GM23248 (cell line): ENCODE measurements around the gene GABPB1. TPM values are rescaled to one million over a fixed set of nuclear protein-coding genes. Genes with fewer than 3 reads are reported as not detected.

ENCODE experiments used
- DNase-seq: peaks from one replicate; pipeline ENCODE4 v3.0.0-alpha.2; 2015
- H2AFZ ChIP-seq: fragments of 200-600 bp; sonication (generic); 2 replicates; pipeline ENCODE4 v1.6.1; 2016; ENCODE audit warnings: antibody characterized with exemption
- H3F3A ChIP-seq: fragments of 200-600 bp; sonication (generic); 2 replicates; pipeline ENCODE4 v1.6.1; 2016; ENCODE audit warnings: mild to moderate bottlenecking, antibody characterized with exemption, mixed run types; ENCODE audit not compliant: insufficient read depth
- H3K27ac ChIP-seq: fragments of 200-600 bp; sonication (generic); 2 replicates; pipeline ENCODE4 v1.5.1; 2016; ENCODE audit warnings: mild to moderate bottlenecking
- H3K27me3 ChIP-seq: fragments of 200-600 bp; sonication (generic); replicated peaks from 2 replicates; pipeline ENCODE4 v1.6.1; 2016; ENCODE audit warnings: mild to moderate bottlenecking; ENCODE audit not compliant: insufficient read depth
- H3K36me3 ChIP-seq: fragments of 200-600 bp; sonication (generic); 2 replicates; pipeline ENCODE4 v1.6.1; 2016; ENCODE audit warnings: low read depth, mild to moderate bottlenecking
- H3K4me1 ChIP-seq: fragments of 200-600 bp; sonication (generic); 2 replicates; pipeline ENCODE4 v1.6.1; 2016; ENCODE audit warnings: mild to moderate bottlenecking; ENCODE audit not compliant: insufficient read depth
- H3K4me2 ChIP-seq: fragments of 200-600 bp; sonication (generic); one replicate; pipeline ENCODE4 v1.6.1; 2016; ENCODE audit warnings: mild to moderate bottlenecking; ENCODE audit not compliant: unreplicated experiment
- H3K4me3 ChIP-seq: fragments of 200-600 bp; sonication (generic); 2 replicates; pipeline ENCODE4 v1.5.1; 2016; ENCODE audit warnings: mild to moderate bottlenecking
- H3K79me2 ChIP-seq: fragments of 200-600 bp; sonication (generic); 2 replicates; pipeline ENCODE4 v1.6.1; 2016; ENCODE audit warnings: mild to moderate bottlenecking; ENCODE audit not compliant: insufficient read depth
- H3K9ac ChIP-seq: fragments of 200-600 bp; sonication (generic); 2 replicates; pipeline ENCODE4 v1.6.1; 2016; ENCODE audit warnings: mild to moderate bottlenecking
- H3K9me2 ChIP-seq: fragments of 200-600 bp; sonication (generic); 2 replicates; pipeline ENCODE4 v1.6.1; 2016; ENCODE audit warnings: mixed run types, mild to moderate bottlenecking, moderate library complexity; ENCODE audit not compliant: insufficient read depth
- H3K9me3 ChIP-seq: fragments of 200-600 bp; sonication (generic); one replicate; pipeline ENCODE4 v1.6.1; 2017; ENCODE audit warnings: low read depth
- H4K20me1 ChIP-seq: fragments of 200-600 bp; sonication (generic); 2 replicates; pipeline ENCODE4 v1.6.0; 2016; ENCODE audit not compliant: insufficient read depth
- EZH2 ChIP-seq: fragments of 200-600 bp; sonication (generic); IDR thresholded peaks from 2 replicates; pipeline ENCODE4 v1.6.1; 2018; ENCODE audit warnings: antibody characterized with exemption, mild to moderate bottlenecking; ENCODE audit not compliant: insufficient read depth, poor library complexity, severe bottlenecking
- EZH2phosphoT487 ChIP-seq: fragments of 200-600 bp; sonication (generic); IDR thresholded peaks from 2 replicates; pipeline ENCODE4 v1.6.1; 2018; ENCODE audit warnings: antibody characterized with exemption, moderate library complexity, mild to moderate bottlenecking, low read depth; ENCODE audit not compliant: insufficient read depth
- WGBS, 2 experiments: methylation state at CpG; one replicate each; pipeline ENCODE4 v1.1.6; 2015 to 2017; ENCODE audit warnings: low lambda C conversion rate in 2 of 2, low coverage in 1 of 2; ENCODE audit errors: missing lambda C conversion rate in 2 of 2; 5-methylcytosine and 5-hydroxymethylcytosine counted together
- in situ Hi-C: fragments of 300-500 bp; cut with MboI; formaldehyde crosslinking; loops from 2 replicates; pipeline ENCODE4 v1.15.0; 2020
- polyA plus RNA-seq: library from polyadenylated mRNA; unstranded; fragments of >200 nt; fragmentation: Nextera tagmentation; extraction: Ambion mirVana; gene quantifications from 2 replicates; pipeline ENCODE4 v1.2.1, GENCODE V29; 2016
- total RNA-seq: library from RNA; depleted of rRNA; stranded (reverse); fragments of >200 nt; shearing (Covaris generic); gene quantifications from 2 replicates; pipeline ENCODE4 v1.2.3, GENCODE V29; 2014

Gene GABPB1
- total and polyA plus RNA-seq, 2 experiments from 2014 or later: 22.8 to 32.6 TPM

DNA sequence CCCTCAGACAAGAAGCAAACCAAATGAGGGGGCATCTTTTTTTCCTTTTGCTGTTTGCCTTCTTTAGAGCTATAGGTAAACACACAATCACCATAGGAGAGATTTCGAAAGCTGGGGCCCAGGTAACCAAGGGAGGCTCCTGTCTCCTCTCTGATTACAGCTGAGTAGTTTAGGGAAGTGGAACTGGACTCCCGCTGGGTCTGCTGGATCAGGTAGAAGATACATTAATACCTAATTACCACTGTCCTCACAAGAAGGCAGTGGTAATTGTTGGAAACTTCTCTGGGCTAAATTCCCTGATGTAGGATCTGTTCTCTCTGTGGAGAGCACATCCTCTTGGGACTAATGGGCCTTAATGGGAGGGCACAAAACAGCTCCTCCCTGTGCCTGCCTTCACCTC is 122.2 kb downstream of the GABPB1 start:
- Histone ChIP-seq H3K27ac (no peak overlapping the region), H3K4me1 (no peaks in the 10 kb centered on the region), H3K79me2 (no peaks in the 10 kb centered on the region), H2AFZ (no peak overlapping the region), H3K4me3 (no peak overlapping the region), H4K20me1 (no peaks in the 10 kb centered on the region), H3K27me3 (no peaks in the 10 kb centered on the region), H3K9me3 (no peaks in the 10 kb centered on the region), H3F3A (no peaks in the 10 kb centered on the region), H3K9me2 (no peaks in the 10 kb centered on the region), H3K4me2 (no peak overlapping the region), H3K9ac (no peak overlapping the region), H3K36me3 (no peaks in the 10 kb centered on the region)
- 55 to 59% methylated on average over 2 of the region's 2 CpGs for WGBS, 2 experiments
- TF ChIP-seq EZH2phosphoT487: no peak
- TF ChIP-seq EZH2: no peak
- DNase-seq: no peak
- in situ Hi-C loops: no loop called here

DNA sequence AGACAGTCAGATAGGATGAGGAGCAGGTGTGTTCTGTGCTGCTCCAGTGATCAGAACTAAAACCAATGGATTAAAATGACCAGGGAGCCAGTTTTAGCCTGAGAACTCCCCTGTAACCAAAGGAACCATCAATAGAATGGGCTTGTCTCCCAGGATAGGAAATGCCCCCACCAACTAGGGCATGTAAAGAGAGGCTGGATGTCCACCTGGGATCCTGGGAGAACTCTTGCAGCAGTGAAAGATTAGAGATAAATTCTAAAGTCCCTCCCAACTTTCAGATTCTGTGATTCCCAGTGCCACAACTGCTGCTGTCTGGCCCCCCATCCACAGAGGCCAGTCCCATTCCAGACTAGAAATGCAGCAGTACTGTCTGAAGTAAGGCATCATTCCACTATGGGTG is 123.2 kb downstream of the GABPB1 start:
- Histone ChIP-seq H3K4me3 (no peak overlapping the region), H3K27me3 (no peaks in the 10 kb centered on the region), H2AFZ (no peak overlapping the region), H3K9me2 (no peaks in the 10 kb centered on the region), H3K4me2 (no peak overlapping the region), H3K36me3 (no peaks in the 10 kb centered on the region), H3K79me2 (no peaks in the 10 kb centered on the region), H4K20me1 (no peaks in the 10 kb centered on the region), H3K4me1 (peaks cover 9% of the 10 kb centered on the region), H3K27ac (no peak overlapping the region), H3K9me3 (no peaks in the 10 kb centered on the region), H3K9ac (no peak overlapping the region), H3F3A (peaks cover 6% of the 10 kb centered on the region; the same call in 1 of the 2 replicates)
- in situ Hi-C loops: no loop called here
- no peak for TF ChIP-seq EZH2phosphoT487
- TF ChIP-seq EZH2: no peak
- DNase-seq: no peak

DNA sequence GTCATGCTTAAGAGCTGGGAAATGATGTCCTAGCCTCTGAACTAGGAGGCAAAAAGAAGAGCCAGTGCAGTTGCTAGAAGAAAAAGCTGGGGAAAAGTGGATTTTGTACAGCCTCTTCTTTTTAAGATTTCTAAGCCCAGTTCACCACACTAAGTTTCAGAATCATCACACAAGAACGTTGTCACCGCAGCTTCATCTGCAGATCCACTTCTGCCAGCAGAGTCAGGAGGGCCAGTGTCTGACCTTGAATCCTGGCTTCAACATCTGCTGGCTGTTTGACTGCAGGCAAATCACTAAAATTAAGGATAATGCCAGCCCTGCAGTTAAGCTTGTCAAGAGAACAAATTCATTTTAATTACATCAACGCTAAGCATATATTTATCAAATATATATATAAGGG is 125.7 kb downstream of the GABPB1 start:
- Histone ChIP-seq H3K4me3 (no peak overlapping the region), H3K4me2 (no peak overlapping the region), H3K9ac (no peak overlapping the region), H2AFZ (no peak overlapping the region), H3K4me1 (peaks cover 11% of the 10 kb centered on the region), H3K27ac (no peak overlapping the region), H3K79me2 (no peaks in the 10 kb centered on the region), H3K27me3 (no peaks in the 10 kb centered on the region), H3K9me3 (no peaks in the 10 kb centered on the region), H3F3A (peaks cover 11% of the 10 kb centered on the region; the same call in 1 of the 2 replicates), H3K36me3 (no peaks in the 10 kb centered on the region), H3K9me2 (no peaks in the 10 kb centered on the region), H4K20me1 (no peaks in the 10 kb centered on the region)
- no peak for DNase-seq
- WGBS, 2 experiments: 83 to 84% methylated on average over 3 of the region's 3 CpGs
- no peak for TF ChIP-seq EZH2phosphoT487
- no peak for TF ChIP-seq EZH2
- in situ Hi-C loops: no loop called here

DNA sequence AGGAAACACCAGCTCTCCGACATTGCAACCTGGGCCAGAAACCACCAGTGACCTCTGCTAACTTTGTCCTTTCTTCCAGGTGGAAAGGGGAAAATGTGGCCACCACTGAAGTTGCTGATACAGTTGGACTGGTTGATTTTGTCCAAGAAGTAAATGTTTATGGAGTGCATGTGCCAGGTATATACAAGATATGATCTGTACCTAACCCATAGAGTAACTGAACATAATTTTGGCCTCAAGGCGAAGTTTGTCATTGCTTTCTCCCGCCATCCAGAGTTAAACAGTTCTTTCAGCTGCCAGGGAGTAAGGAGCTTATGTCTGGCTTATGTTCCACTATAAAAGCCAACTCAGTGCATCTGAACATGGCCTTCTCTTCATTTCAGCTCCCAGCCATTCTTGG is 126.1 kb downstream of the GABPB1 start:
- Histone ChIP-seq H2AFZ (no peak overlapping the region), H3K4me2 (no peak overlapping the region), H3K9me2 (no peaks in the 10 kb centered on the region), H3K36me3 (no peaks in the 10 kb centered on the region), H3K27me3 (no peaks in the 10 kb centered on the region), H3F3A (peaks cover 11% of the 10 kb centered on the region; the same call in 1 of the 2 replicates), H3K27ac (no peak overlapping the region), H3K9ac (no peak overlapping the region), H3K4me1 (peaks cover 11% of the 10 kb centered on the region), H3K4me3 (no peak overlapping the region), H3K9me3 (no peaks in the 10 kb centered on the region), H4K20me1 (no peaks in the 10 kb centered on the region), H3K79me2 (no peaks in the 10 kb centered on the region)
- in situ Hi-C loops: no loop called here
- no peak for TF ChIP-seq EZH2phosphoT487
- TF ChIP-seq EZH2: no peak
- 74 to 78% methylated on average over 3 of the region's 3 CpGs for WGBS, 2 experiments
- DNase-seq: no peak

DNA sequence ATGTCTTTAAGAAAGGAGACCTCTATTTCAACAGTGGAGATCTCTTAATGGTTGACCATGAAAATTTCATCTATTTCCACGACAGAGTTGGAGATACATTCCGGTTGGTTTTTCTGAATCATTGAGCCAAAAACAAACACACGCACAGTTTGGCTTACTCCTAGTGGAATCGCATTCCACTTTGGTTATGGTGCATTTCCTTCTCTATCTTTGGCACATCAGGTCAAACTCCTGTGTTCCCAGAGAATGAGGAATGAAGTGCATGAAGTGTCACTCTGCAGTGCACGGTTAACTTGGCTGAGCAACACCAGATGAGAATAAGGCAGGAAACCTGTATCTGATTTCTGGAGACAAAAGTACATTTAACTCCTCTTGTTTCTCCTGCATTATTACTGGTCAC is 127.9 kb downstream of the GABPB1 start:
- no peak overlapping the region for H3K4me3 ChIP-seq
- H3K9ac ChIP-seq: no peak overlapping the region
- H3K27ac ChIP-seq: no peak overlapping the region
- in situ Hi-C loops: no loop called here
- no peaks in the 10 kb centered on the region for H3K9me3 ChIP-seq
- 0 out of 2 replicates have a peak, but pooled peaks cover 9% of the 10 kb centered on the region for H3K27me3 ChIP-seq
- H3K4me2 ChIP-seq: peak overlapping the region; percentile 1
- no peaks in the 10 kb centered on the region for H3K9me2 ChIP-seq
- H3K36me3 ChIP-seq: no peaks in the 10 kb centered on the region
- H3K4me1 ChIP-seq: peaks cover 11% of the 10 kb centered on the region
- no peaks in the 10 kb centered on the region for H3K79me2 ChIP-seq
- 34 to 36% methylated on average over 5 of the region's 5 CpGs for WGBS, 2 experiments
- peak; percentile 59 for DNase-seq
- peaks cover 11% of the 10 kb centered on the region; the same call in 1 of the 2 replicates for H3F3A ChIP-seq
- no peaks in the 10 kb centered on the region for H4K20me1 ChIP-seq
- TF ChIP-seq EZH2: no peak
- no peak for TF ChIP-seq EZH2phosphoT487
- H2AFZ ChIP-seq: no peak overlapping the region; the same call in 1 of the 2 replicates
